Naive thymus-derived CD4-positive, alpha-beta T cell (primary cell): ENCODE measurements around the gene RAB8B. TPM values are rescaled to one million over a fixed set of nuclear protein-coding genes. Genes with fewer than 3 reads are reported as not detected.
A peak's percentile ranks its signal among the peaks of the same experiment; 100 is the strongest.

Source experiments
- ATAC-seq: fragments of 150-1000 bp; cut with Tn5 transposase; 2 replicates; pipeline ENCODE4 v1.10.0; 2021; ENCODE audit warnings: mild to moderate bottlenecking, moderate library complexity
- CTCF ChIA-PET: fragments of 350-600 bp; sonication (Branson Sonifier 250); formaldehyde crosslinking; loops from one replicate; lab custom pipeline; 2021; ENCODE audit warnings: antibody characterized with exemption; lab: Charles Lee
- POLR2A ChIA-PET: fragments of 350-600 bp; sonication (Branson Sonifier 250); formaldehyde crosslinking; loops from one replicate; lab custom pipeline; 2021; ENCODE audit warnings: antibody characterized with exemption, inconsistent platforms; lab: Charles Lee
- DNase-seq, 9 donors: peaks; one replicate each; pipeline versions ENCODE4 v3.0.0 to v3.0.0-alpha.2; 2020 to 2022; ENCODE audit warnings: mixed read lengths in 1 of 9
- H3K27ac ChIP-seq: one replicate; pipeline ENCODE4 v1.7.0; 2013; ENCODE audit warnings: mild to moderate bottlenecking, low read depth, low read length, moderate library complexity
- H3K27me3 ChIP-seq, 2 donors: one replicate each; pipeline ENCODE4 v1.7.0; 2013; ENCODE audit warnings: low read length in 2 of 2, mild to moderate bottlenecking in 2 of 2, moderate library complexity in 2 of 2; ENCODE audit not compliant: control insufficient read depth in 2 of 2, insufficient read depth in 2 of 2
- H3K36me3 ChIP-seq, 3 experiments: 1 replicate in 2 of 3; 2 replicates in 1 of 3; pipeline ENCODE4 v1.7.0; 2013; ENCODE audit warnings: low read length in 3 of 3, mild to moderate bottlenecking in 3 of 3, moderate library complexity in 1 of 3; ENCODE audit not compliant: insufficient read depth in 3 of 3, control insufficient read depth in 2 of 3
- H3K4me1 ChIP-seq, 2 donors: one replicate each; pipeline ENCODE4 v1.7.0; 2013; ENCODE audit warnings: low read length in 2 of 2, mild to moderate bottlenecking in 2 of 2, moderate library complexity in 1 of 2; ENCODE audit not compliant: control insufficient read depth in 2 of 2, insufficient read depth in 2 of 2
- H3K4me3 ChIP-seq: 2 replicates; pipeline ENCODE4 v1.7.0; 2013; ENCODE audit warnings: mild to moderate bottlenecking, low read length
- H3K9me3 ChIP-seq, 3 experiments: 1 replicate in 2 of 3; 2 replicates in 1 of 3; pipeline ENCODE4 v1.7.0; 2013; ENCODE audit warnings: low read length in 3 of 3; ENCODE audit not compliant: control insufficient read depth in 2 of 3
- H3K27ac Mint-ChIP-seq, 9 donors: one replicate each; pipeline ENCODE4 v1.8.0; 2020 to 2022; ENCODE audit warnings: mixed read lengths in 9 of 9, mild to moderate bottlenecking in 8 of 9, moderate library complexity in 5 of 9, inconsistent platforms in 2 of 9
- H3K27me3 Mint-ChIP-seq, 5 donors: one replicate each; pipeline ENCODE4 v1.8.0; 2021 to 2022; ENCODE audit warnings: mixed read lengths in 5 of 5, mild to moderate bottlenecking in 1 of 5
- H3K36me3 Mint-ChIP-seq, 5 donors: one replicate each; pipeline ENCODE4 v1.8.0; 2020 to 2022; ENCODE audit warnings: mixed read lengths in 5 of 5, mild to moderate bottlenecking in 3 of 5, inconsistent platforms in 1 of 5
- H3K4me1 Mint-ChIP-seq, 7 donors: one replicate each; pipeline ENCODE4 v1.8.0; 2020 to 2022; ENCODE audit warnings: mixed read lengths in 7 of 7, mild to moderate bottlenecking in 3 of 7, inconsistent platforms in 1 of 7
- H3K4me3 Mint-ChIP-seq, 10 donors: one replicate each; pipeline ENCODE4 v1.8.0; 2020 to 2022; ENCODE audit warnings: mild to moderate bottlenecking in 10 of 10, mixed read lengths in 10 of 10, moderate library complexity in 6 of 10, inconsistent platforms in 2 of 10
- H3K9me3 Mint-ChIP-seq, 11 donors: one replicate each; pipeline ENCODE4 v1.8.0; 2020 to 2022; ENCODE audit warnings: mixed read lengths in 11 of 11, mild to moderate bottlenecking in 4 of 11, inconsistent platforms in 1 of 11, moderate library complexity in 1 of 11
- intact Hi-C, 2 donors: fragments of 100-400 bp; cut with micrococcal nuclease; formaldehyde crosslinking; loops; one replicate each; pipeline ENCODE4 v1.15.1; 2023
- polyA plus RNA-seq, 2 donors: library from polyadenylated mRNA; unstranded; fragments of 300-500 nt; fragmentation: Illumina TruSeq; gene quantifications; one replicate each; pipeline ENCODE4 v1.2.3, GENCODE V29; 2021
- total RNA-seq, 6 experiments: library from RNA in 5 of 6; stranded (reverse) in 5 of 6; gene quantifications; 1 replicate in 5 of 6; 2 replicates in 1 of 6; pipeline ENCODE4 v1.2.3 and lab custom pipeline; 2021 to 2026

RAB8B gene
- total and polyA plus RNA-seq, 7 experiments from 2014 or later: 30.4 to 100 (median 60.6) TPM

DNA sequence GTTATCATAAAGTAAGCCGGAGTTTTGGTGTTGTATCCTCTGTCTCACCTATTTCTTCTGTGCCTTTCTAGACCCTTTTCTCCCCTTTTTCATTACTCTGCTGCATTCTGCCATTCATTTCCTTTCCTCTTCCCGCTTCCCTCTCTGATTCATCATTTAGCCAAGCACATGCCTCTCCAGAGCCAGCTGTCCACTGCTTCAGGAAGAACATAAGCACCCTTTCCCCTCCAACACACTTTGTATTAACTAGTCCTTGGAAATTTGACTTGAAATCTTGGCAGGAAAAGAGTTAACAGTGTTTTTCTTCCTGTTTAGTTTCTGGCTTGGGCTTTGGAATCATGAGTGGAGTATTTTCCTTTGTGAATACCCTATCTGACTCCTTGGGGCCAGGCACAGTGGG is 97.7 kb downstream of the RAB8B start:
- no peaks in the 10 kb centered on the region for H3K9me3 ChIP-seq
- POLR2A ChIA-PET: no interaction called here
- ATAC-seq (no peak), DNase-seq (no peak)
- no peak overlapping the region for H3K4me3 ChIP-seq
- no peaks in the 10 kb centered on the region for H3K27me3 ChIP-seq
- no peaks in the 10 kb centered on the region for H3K4me1 ChIP-seq
- Mint-ChIP-seq H3K36me3 (peaks cover 0 to 38% (median 8%) of the 10 kb centered on the region in 5 donors), H3K4me1 (peaks cover 5 to 18% (median 8%) of the 10 kb centered on the region in 7 donors), H3K27ac (no peak overlapping the region), H3K9me3 (no peaks in the 10 kb centered on the region), H3K27me3 (no peaks in the 10 kb centered on the region), H3K4me3 (no peak overlapping the region)
- H3K36me3 ChIP-seq: peaks cover 0 to 9% (median 4%) of the 10 kb centered on the region in 3 experiments
- CTCF ChIA-PET: interaction anchor here (0.5 to 2.4 kb wide), 4 partner anchors 9 to 102 kb away, joined by 3 to 8 read pairs (median 3); partner anchors contain the start of gene APH1B
- intact Hi-C loops: loop anchor here in 1 of 2 donors (5.0 to 10.0 kb wide), 3 partner anchors 240 to 325 kb away; partner anchors contain the start of gene FBXL22
- H3K27ac ChIP-seq: no peak overlapping the region

DNA sequence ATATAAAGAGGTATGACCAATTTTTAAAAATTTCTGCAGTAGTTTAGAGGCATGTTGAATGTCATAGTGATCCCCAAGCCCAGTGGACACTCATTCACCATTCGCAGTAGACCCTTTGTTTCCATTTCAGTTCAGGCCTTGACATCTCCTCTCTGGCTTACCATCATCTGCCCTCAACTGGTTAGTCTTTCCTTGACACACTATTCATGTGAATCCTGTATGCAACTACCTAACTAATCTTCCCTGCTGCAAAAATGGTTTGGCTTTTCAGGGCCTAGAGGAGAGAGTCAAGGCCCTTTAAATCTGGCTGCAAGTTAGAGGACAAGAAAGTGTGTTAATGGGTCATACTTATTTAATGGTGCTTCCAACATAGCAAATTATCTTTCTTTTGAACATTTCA is 98.9 kb downstream of the RAB8B start:
- no peak overlapping the region for H3K27ac ChIP-seq
- ChIA-PET CTCF (interaction anchor here (0.6 to 2.4 kb wide), 5 partner anchors 8 to 1851 kb away, joined by 3 to 8 read pairs (median 4); partner anchors contain the start of gene APH1B), POLR2A (interaction anchor here (0.6 to 1.1 kb wide), 2 partner anchors 313 to 741 kb away, joined by 3 read pairs; no protein-coding TSS in a partner anchor)
- no peaks in the 10 kb centered on the region for H3K4me1 ChIP-seq
- peaks cover 0 to 9% (median 4%) of the 10 kb centered on the region in 3 experiments for H3K36me3 ChIP-seq
- Mint-ChIP-seq H3K27me3 (no peaks in the 10 kb centered on the region), H3K27ac (peak overlapping the region in 3 of 9 donors; percentile 57 to 64 (median 61)), H3K9me3 (no peaks in the 10 kb centered on the region), H3K4me1 (peaks cover 5 to 15% (median 8%) of the 10 kb centered on the region in 7 donors), H3K36me3 (peaks cover 0 to 42% (median 5%) of the 10 kb centered on the region in 5 donors), H3K4me3 (no peak overlapping the region)
- H3K27me3 ChIP-seq: no peaks in the 10 kb centered on the region
- intact Hi-C loops: loop anchor here (1.0 to 10.0 kb wide), 11 partner anchors 115 to 780 kb away; partner anchors contain the start of genes FBXL22 (in 1 of the 2) and RPS27L (in 1 of the 2)
- no peaks in the 10 kb centered on the region for H3K9me3 ChIP-seq
- no peak for DNase-seq
- no peak for ATAC-seq
- no peak overlapping the region for H3K4me3 ChIP-seq

DNA sequence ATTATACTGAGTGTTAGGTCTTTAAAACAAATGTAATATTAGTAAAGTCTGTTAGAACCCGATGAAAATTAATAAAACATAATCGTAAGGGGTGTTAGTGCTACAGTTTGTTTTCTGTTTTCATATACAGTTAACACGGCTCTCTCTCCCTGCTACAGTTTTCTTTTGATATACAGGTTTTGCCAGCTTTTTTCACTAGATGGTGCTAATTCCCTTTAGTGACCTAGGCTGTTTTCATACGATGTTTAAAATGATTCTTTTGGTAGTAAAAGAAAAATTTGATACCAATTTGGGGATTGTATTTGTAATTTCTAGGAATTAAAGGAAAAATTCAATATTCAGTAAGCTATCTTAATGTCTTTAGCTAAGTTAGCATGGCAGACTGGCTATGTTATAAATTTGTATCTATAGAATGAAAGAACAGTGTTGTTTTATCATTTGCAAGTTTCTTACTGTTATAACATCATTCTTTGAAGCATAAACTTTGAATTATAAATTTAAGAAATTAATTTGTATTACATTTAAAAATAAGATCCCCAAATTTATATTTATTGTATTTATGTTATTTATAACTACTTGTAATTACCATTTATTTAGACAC is 99.5 kb downstream of the RAB8B start:
- no peaks in the 10 kb centered on the region for H3K27me3 ChIP-seq
- H3K4me1 ChIP-seq: no peaks in the 10 kb centered on the region
- H3K36me3 ChIP-seq: peaks cover 0 to 9% (median 4%) of the 10 kb centered on the region in 3 experiments
- intact Hi-C loops: loop anchor here (1.0 to 10.0 kb wide), 11 partner anchors 114 to 780 kb away; partner anchors contain the start of genes FBXL22 (in 1 of the 2) and RPS27L (in 1 of the 2)
- Mint-ChIP-seq H3K27ac (peak overlapping the region in 4 of 9 donors; percentile 12 to 64 (median 59)), H3K36me3 (peaks cover 0 to 41% (median 5%) of the 10 kb centered on the region in 5 donors), H3K4me1 (peaks cover 5 to 10% (median 7%) of the 10 kb centered on the region in 7 donors), H3K27me3 (no peaks in the 10 kb centered on the region), H3K9me3 (no peaks in the 10 kb centered on the region), H3K4me3 (peak overlapping the region in 1 of 10 donors; percentile 6)
- no peak overlapping the region for H3K27ac ChIP-seq
- DNase-seq (peak in 7 of 9 donors; percentile 30 to 68 (median 52)), ATAC-seq (peak; percentile 79)
- no peaks in the 10 kb centered on the region for H3K9me3 ChIP-seq
- no peak overlapping the region for H3K4me3 ChIP-seq
- POLR2A ChIA-PET: no interaction called here
- CTCF ChIA-PET: interaction anchor here (0.6 to 2.4 kb wide), 4 partner anchors 8 to 1851 kb away, joined by 3 to 8 read pairs (median 4); partner anchors contain the start of gene APH1B

DNA sequence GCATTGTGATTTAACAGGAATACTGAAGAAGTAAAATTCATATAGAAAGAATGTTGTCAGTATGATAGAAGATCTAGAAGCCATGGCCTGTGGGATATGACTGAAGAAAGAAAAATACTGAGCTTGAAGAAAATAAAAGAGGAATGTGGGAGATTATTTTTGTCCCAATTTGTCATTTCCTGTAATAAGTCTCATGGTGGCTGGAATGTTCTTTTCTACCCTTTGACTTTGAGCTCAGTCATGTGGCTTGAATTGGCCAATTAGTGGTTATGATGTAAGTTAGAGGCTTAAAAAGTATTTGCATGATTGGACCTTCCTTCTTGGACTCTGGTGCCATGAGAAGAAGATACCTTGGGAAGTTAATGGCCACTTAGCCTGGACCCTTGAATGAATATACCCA is 102.1 kb downstream of the RAB8B start:
- CTCF ChIA-PET: interaction anchor here (0.8 to 2.0 kb wide), 5 partner anchors 11 to 777 kb away, joined by 3 to 9 read pairs (median 4); no protein-coding TSS in a partner anchor

DNA sequence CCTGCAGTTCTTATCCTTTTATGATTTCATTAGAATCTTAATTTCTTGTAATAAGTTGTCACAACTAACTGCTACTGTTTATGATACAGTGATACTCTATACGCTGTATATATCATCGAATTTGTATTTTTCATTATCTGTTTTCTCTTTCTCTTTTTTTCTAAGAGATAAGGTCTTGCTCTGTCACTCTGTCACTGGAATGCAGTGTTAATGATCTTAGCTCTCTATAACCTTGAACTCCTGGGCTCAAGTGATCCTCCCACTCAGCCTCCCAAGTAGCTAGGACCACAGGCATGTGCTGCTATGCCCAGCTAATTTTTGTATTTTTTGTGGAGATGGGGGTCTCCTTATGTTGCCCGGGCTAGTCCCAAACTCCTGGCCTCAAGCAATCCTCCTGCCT is 102.8 kb downstream of the RAB8B start:
- H3K27me3 ChIP-seq: no peaks in the 10 kb centered on the region
- no peak overlapping the region for H3K4me3 Mint-ChIP-seq
- H3K4me1 ChIP-seq: no peaks in the 10 kb centered on the region
- no peak overlapping the region for H3K27ac ChIP-seq
- H3K36me3 Mint-ChIP-seq: peaks cover 2 to 41% (median 14%) of the 10 kb centered on the region in 5 donors
- H3K27me3 Mint-ChIP-seq: no peaks in the 10 kb centered on the region
- H3K9me3 ChIP-seq: no peaks in the 10 kb centered on the region
- H3K9me3 Mint-ChIP-seq: no peaks in the 10 kb centered on the region
- ChIA-PET POLR2A (no interaction called here), CTCF (no interaction called here)
- H3K27ac Mint-ChIP-seq: no peak overlapping the region
- DNase-seq: no peak
- H3K4me3 ChIP-seq: no peak overlapping the region
- H3K36me3 ChIP-seq: peaks cover 0 to 5% (median 4%) of the 10 kb centered on the region in 3 experiments
- peaks cover 7 to 23% (median 18%) of the 10 kb centered on the region in 7 donors for H3K4me1 Mint-ChIP-seq
- intact Hi-C loops: no loop called here
- ATAC-seq: no peak

More for the DNA sequence above, 102.1 kb downstream of the RAB8B start:
- Histone ChIP-seq H3K4me3 (no peak overlapping the region), H3K9me3 (no peaks in the 10 kb centered on the region), H3K4me1 (no peaks in the 10 kb centered on the region), H3K36me3 (peaks cover 0 to 5% (median 4%) of the 10 kb centered on the region in 3 experiments), H3K27ac (no peak overlapping the region), H3K27me3 (no peaks in the 10 kb centered on the region)
- H3K27me3 Mint-ChIP-seq: no peaks in the 10 kb centered on the region
- H3K27ac Mint-ChIP-seq: no peak overlapping the region
- intact Hi-C loops: no loop called here
- peaks cover 5 to 43% (median 13%) of the 10 kb centered on the region in 5 donors for H3K36me3 Mint-ChIP-seq
- H3K4me1 Mint-ChIP-seq: peaks cover 7 to 22% (median 18%) of the 10 kb centered on the region in 7 donors
- no peaks in the 10 kb centered on the region for H3K9me3 Mint-ChIP-seq
- H3K4me3 Mint-ChIP-seq: no peak overlapping the region
- ATAC-seq (no peak), DNase-seq (no peak)
- POLR2A ChIA-PET: interaction anchor here (0.9 kb wide), 1 partner anchor 143 kb away, joined by 3 read pairs; no protein-coding TSS in a partner anchor

DNA sequence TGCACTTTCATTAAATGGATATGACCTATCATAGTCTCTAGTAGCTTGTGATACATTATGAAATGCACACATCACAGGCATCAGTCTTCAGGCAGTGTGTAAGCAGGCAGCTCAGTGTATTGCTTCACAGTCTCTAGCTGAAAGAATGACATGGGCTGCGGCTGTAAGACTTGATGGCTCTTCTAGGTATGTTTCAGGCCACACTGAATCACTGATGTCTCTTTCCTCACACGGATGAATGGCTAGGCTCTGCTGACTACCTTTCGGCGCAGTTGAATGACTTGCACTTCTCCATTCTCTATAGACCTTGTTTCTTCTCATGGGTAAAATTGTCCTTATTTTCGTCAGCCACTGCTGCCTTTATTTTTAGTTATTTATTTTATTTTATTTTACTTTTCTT is 103.4 kb downstream of the RAB8B start:
- peaks cover 7 to 23% (median 19%) of the 10 kb centered on the region in 7 donors for H3K4me1 Mint-ChIP-seq

More for the DNA sequence above, 103.4 kb downstream of the RAB8B start:
- Mint-ChIP-seq H3K9me3 (no peaks in the 10 kb centered on the region), H3K27me3 (no peaks in the 10 kb centered on the region), H3K27ac (peak overlapping the region in 1 of 9 donors; percentile 16), H3K4me3 (no peak overlapping the region), H3K36me3 (peaks cover 2 to 42% (median 18%) of the 10 kb centered on the region in 5 donors)
- Histone ChIP-seq H3K9me3 (no peaks in the 10 kb centered on the region), H3K27ac (no peak overlapping the region), H3K4me1 (no peaks in the 10 kb centered on the region), H3K27me3 (no peaks in the 10 kb centered on the region), H3K4me3 (no peak overlapping the region), H3K36me3 (peaks cover 0 to 11% (median 4%) of the 10 kb centered on the region in 3 experiments)
- intact Hi-C loops: no loop called here
- ATAC-seq: no peak
- POLR2A ChIA-PET: no interaction called here
- CTCF ChIA-PET: no interaction called here
- no peak for DNase-seq
